Neural crest cell (in vitro differentiated cells): ENCODE data around the gene THAP10. TPM values are rescaled to one million over a fixed set of nuclear protein-coding genes. Genes with fewer than 3 reads are reported as not detected.

Source experiments
- DNase-seq: peaks from one replicate; pipeline ENCODE4 v3.0.0; 2021; ENCODE audit warnings: low read depth, mixed read lengths, low spot score
- H3K27ac Mint-ChIP-seq: one replicate; pipeline ENCODE4 v1.8.0; 2021; ENCODE audit warnings: mild to moderate bottlenecking, mixed read lengths; ENCODE audit not compliant: unreplicated experiment
- H3K27me3 Mint-ChIP-seq: 2 replicates; pipeline ENCODE4 v1.8.0; 2021; ENCODE audit warnings: low read depth, mild to moderate bottlenecking, mixed read lengths
- H3K36me3 Mint-ChIP-seq: 2 replicates; pipeline ENCODE4 v1.8.0; 2021; ENCODE audit warnings: low read depth, mild to moderate bottlenecking, mixed read lengths
- H3K4me1 Mint-ChIP-seq: 2 replicates; pipeline ENCODE4 v1.8.0; 2021; ENCODE audit warnings: mixed read lengths
- H3K4me3 Mint-ChIP-seq: one replicate; pipeline ENCODE4 v1.8.0; 2021; ENCODE audit warnings: mild to moderate bottlenecking, mixed read lengths
- H3K9me3 Mint-ChIP-seq: 2 replicates; pipeline ENCODE4 v1.8.0; 2021; ENCODE audit warnings: mixed read lengths
- CTCF ChIP-seq: fragments of 200-600 bp; sonication (generic); conservative IDR thresholded peaks from 2 replicates; pipeline ENCODE4 v1.5.0; 2021; ENCODE audit warnings: antibody characterized with exemption, mild to moderate bottlenecking
- total RNA-seq: library from RNA; stranded (reverse); gene quantifications from 2 replicates; pipeline ENCODE4 v1.2.1, GENCODE V29; 2021

THAP10 gene
- total RNA-seq, 1 donor from 2014 or later: 7.5 TPM

GRCh38 chr15:70851889-70852288, 40.3 kb downstream of the THAP10 start:
- H3K27ac Mint-ChIP-seq: no peak overlapping the region
- no peak for DNase-seq

GRCh38 chr15:70845602-70846360, 46.5 kb downstream of the THAP10 start:
- Mint-ChIP-seq H3K4me3 (no peak overlapping the region), H3K4me1 (no peaks in the 10 kb centered on the region), H3K27ac (no peak overlapping the region), H3K36me3 (peaks cover 10% of the 10 kb centered on the region), H3K9me3 (peaks cover 4% of the 10 kb centered on the region), H3K27me3 (no peaks in the 10 kb centered on the region)
- no peak for TF ChIP-seq CTCF
- no peak for DNase-seq

More at GRCh38 chr15:70851889-70852288, 40.3 kb downstream of the THAP10 start:
- peak overlapping the region; percentile 93 for H3K4me3 Mint-ChIP-seq
- no peak for TF ChIP-seq CTCF
- H3K27me3 Mint-ChIP-seq: no peaks in the 10 kb centered on the region
- H3K36me3 Mint-ChIP-seq: peaks cover 3% of the 10 kb centered on the region
- H3K4me1 Mint-ChIP-seq: peaks cover 16% of the 10 kb centered on the region
- H3K9me3 Mint-ChIP-seq: no peaks in the 10 kb centered on the region

GRCh38 chr15:70837476-70837875, 54.8 kb downstream of the THAP10 start:
- Mint-ChIP-seq H3K4me3 (no peak overlapping the region), H3K27me3 (no peaks in the 10 kb centered on the region), H3K4me1 (peaks cover 5% of the 10 kb centered on the region), H3K9me3 (peaks cover 4% of the 10 kb centered on the region), H3K27ac (no peak overlapping the region), H3K36me3 (peaks cover 36% of the 10 kb centered on the region)
- TF ChIP-seq CTCF: no peak
- DNase-seq: no peak

- H3K36me3 Mint-ChIP-seq: peaks cover 27% of the 10 kb centered on the region
- H3K9me3 Mint-ChIP-seq: no peaks in the 10 kb centered on the region
- H3K27me3 Mint-ChIP-seq: no peaks in the 10 kb centered on the region
- DNase-seq: no peak
- no peak overlapping the region for H3K27ac Mint-ChIP-seq
- TF ChIP-seq CTCF: no peak
- no peak overlapping the region for H3K4me3 Mint-ChIP-seq
- peaks cover 5% of the 10 kb centered on the region for H3K4me1 Mint-ChIP-seq
These were observed 56.4 kb downstream of the THAP10 start for GRCh38 chr15:70835841-70836240.

- H3K36me3 Mint-ChIP-seq: peaks cover 25% of the 10 kb centered on the region
These were observed 56.8 kb downstream of the THAP10 start for GRCh38 chr15:70835415-70835814.

More at GRCh38 chr15:70835415-70835814, 56.8 kb downstream of the THAP10 start:
- peaks cover 5% of the 10 kb centered on the region for H3K4me1 Mint-ChIP-seq
- DNase-seq: no peak
- no peak for TF ChIP-seq CTCF
- H3K27ac Mint-ChIP-seq: no peak overlapping the region
- H3K27me3 Mint-ChIP-seq: no peaks in the 10 kb centered on the region
- H3K4me3 Mint-ChIP-seq: no peak overlapping the region
- H3K9me3 Mint-ChIP-seq: no peaks in the 10 kb centered on the region
